GM19468 (cell line): ENCODE results near the gene MEGF9.

Experiments
- ATAC-seq: cut with Tn5 transposase; IDR thresholded peaks from one replicate; pipeline ENCODE4 v1.9.1; 2021; ENCODE audit warnings: mild to moderate bottlenecking, moderate library complexity, moderate number of reproducible peaks; ENCODE audit not compliant: unreplicated experiment; ENCODE audit errors: extremely low read depth

The MEGF9 gene

GRCh38 chr9:120593250-120593954 lies 120.9 kb downstream of the MEGF9 start:
- ATAC-seq = no peak

DNA sequence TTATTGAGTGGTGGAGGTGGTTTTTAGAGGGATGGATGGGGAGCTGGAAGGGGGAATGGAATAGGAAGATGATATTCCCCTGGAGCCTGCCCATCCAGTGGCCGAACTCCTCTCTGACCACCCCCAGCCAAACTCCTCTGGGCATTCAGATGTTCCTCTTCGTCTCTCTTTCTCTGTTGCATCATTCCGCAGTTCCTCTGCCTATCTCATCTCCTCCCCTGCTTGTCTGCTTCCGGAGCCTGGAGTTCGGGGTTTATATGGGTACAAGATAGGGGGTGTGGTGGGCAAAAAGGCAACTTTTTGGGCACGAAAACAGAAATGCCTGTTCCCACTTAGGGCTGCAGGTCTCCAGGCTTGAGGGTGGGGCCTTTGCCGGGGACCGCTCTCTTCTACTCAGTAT lies 122.1 kb downstream of the MEGF9 start:
- no peak for ATAC-seq

DNA sequence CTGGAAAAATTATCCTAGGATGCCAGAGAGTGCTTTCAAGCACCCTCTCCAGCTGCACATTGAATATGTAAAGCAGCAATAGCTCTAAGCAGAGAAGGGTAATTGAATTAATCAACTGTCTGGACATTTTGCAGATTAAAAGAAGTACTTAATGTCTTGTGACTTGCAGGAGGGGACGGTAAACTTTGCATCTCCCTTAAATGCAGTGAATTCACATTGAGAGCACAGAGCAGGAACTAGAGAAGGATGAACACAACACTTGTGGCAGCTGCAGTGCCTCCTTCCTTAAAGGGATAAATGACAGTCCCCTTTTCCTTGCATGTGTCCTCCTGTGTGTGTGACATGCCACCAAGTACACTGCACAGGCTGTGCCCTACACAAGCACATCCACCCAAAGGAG lies 126.9 kb downstream of the MEGF9 start:
- no peak for ATAC-seq

- peak; percentile 49 for ATAC-seq
These were observed 130.3 kb downstream of the MEGF9 start for GRCh38 chr9:120583958-120584369.

DNA sequence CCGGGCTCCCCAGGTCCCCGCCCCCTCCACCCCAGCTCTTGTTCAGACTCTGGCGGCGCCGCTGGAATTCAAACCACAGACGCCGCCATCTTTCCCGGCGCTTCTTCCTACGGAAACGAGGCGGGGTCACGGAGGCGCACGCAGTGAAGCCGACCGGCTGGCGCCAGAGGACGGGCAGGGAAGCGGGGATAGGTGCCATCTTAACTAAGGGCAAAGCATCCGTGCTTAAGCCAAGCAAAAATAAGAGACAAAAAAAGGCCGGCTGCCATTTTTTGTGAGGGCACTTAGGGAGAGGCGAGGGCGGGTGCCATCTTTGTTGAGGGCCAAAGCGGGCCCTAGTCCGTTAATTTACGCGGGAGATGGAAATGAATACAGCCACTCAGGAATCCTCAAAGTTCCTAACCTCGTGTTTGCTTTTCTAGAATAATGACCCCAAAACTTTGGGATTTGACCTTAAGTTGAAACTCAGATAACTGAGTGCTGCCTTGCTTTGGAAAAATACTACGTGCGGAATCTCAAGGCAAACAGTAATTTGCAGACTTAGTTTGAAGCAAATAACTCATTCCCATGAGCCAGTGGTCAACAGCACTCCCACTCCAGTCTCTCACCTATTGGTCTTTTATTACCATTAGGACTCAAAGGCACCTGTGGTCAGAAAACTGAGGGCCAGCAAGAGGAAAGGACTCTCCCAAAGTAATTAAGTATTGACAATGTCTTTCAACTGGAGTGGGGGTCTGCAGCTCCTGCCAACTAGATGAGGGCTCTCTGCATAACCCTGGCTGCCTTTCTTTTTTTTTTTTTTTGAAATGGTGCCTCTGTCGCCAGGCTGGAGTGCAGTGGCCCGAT lies 134.0 kb downstream of the MEGF9 start, which contains the start of gene CDK5RAP2:
CDK5RAP2 (minus strand) TSS at position 117 of the 846 bp plus-strand sequence. CDS start 189 bp downstream, outside the sequence.
- peak; percentile 88 for ATAC-seq

GRCh38 chr9:120579139-120580050 lies 134.9 kb downstream of the MEGF9 start:
- no peak for ATAC-seq

DNA sequence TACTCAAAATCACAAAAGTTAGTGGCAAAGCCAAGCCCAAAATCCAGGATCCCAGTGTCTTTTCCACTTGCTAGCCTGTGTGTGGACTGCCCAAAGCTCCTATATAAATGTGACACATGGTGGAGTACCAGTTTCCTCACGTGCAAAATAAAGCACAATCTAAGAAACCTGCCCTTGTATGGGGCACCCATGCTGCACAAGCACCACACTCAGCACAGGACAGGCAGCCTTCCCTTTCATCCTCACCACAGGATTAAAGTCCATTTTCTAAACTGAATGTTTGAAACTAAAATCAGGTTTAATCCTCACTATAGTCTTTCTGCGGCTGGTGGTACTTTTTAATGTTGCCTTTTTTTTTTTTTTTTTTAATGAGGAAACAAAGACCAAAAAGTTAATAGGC lies 139.8 kb downstream of the MEGF9 start:
- no peak for ATAC-seq

GRCh38 chr9:120572472-120572871 lies 141.8 kb downstream of the MEGF9 start:
- no peak for ATAC-seq

DNA sequence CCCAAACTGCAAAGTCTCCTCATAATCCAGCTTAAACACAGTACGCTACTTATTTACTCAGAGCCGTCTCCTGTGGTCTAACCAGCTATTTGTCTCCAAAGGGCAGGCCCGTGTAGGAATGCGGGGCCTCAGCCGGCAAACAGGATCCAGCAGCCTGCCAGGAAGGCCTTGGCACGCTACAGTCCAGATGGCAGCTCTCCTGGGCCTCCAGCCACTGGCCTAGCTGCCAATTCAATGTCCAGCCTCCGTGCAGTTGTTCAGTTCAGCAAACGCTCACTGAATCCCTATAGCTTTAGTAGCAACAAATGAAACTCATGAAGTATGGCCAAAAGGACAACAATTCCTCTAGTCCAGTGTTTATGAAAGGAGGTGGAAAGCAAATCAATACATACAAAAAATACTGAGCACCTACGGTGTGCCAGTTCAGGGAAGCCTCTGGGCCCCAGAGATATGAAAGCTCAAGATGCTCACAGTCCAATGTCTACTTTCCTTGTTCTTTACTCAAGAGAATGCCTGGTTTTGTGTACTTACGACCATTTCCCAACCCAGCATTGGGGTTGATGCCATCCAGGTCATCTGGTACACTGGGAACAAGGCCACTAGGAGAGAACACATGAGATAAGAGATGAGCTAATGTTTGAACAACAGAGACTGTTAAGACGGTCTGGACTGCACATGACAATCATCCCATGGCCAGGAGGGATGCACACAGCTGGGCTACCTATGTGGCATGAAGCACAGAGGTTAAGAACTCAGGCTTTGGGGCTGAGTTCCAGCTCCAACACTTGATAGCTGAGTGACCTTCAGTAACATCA lies 142.6 kb downstream of the MEGF9 start:
- ATAC-seq = no peak

GRCh38 chr9:120570296-120570695 lies 144.0 kb downstream of the MEGF9 start:
- no peak for ATAC-seq

DNA sequence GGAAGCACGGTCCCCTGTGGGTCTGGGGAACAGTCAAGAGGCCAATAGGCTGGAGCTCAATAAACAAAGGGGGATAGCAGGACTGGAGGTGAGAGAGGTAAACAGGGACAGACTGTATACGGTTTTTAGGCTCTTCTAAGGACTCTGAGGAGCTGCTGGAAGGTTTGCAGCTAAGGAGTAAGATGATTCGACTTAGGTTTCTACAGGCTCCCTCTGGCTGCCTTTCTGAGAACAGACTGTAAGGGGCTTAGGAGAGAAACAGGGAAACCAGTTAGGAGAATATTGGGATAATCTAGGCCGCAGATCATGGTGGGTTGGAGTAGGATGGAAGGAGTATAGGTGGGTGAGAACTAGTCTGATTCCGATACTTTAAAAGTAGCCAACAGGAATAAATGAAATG lies 144.7 kb downstream of the MEGF9 start:
- ATAC-seq = no peak

DNA sequence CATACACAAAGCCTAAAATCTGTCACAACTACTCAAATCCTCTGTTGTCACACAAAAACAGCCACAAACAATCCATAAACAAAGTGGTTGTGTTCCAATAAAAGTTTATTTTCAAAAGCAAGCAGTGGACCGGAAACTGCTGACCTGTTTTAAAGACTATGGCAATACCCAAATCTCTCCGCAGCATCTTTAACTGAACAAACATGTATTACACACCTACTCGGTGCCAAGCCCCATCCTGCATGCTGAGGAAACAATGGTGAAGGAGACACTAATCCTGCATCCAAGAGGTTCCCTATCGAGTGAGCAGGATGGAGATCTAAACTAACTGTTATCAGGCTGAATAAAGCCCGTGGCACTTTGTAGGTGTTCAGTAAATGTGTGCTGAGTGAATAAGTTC lies 145.5 kb downstream of the MEGF9 start:
- ATAC-seq = no peak

DNA sequence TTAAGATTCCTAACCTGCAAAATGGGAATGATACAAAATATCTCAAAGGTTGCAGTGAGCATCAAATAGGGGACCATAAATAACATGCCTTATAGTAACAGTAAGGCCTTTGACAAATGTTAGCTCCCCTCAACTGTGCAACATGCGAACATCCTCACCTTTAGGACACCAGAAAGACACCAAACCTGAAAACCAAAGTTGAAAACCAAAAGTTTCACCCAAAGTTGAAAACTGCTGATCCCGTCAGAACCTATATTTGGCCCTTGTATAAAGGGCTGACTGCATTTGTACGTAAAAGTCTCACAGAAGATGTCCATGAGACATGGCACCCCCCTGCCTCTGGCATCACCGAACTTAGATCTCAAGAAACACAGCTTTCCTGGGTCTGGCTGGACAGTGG lies 146.4 kb downstream of the MEGF9 start:
- no peak for ATAC-seq

GRCh38 chr9:120567081-120567480 lies 147.2 kb downstream of the MEGF9 start:
- ATAC-seq = no peak

DNA sequence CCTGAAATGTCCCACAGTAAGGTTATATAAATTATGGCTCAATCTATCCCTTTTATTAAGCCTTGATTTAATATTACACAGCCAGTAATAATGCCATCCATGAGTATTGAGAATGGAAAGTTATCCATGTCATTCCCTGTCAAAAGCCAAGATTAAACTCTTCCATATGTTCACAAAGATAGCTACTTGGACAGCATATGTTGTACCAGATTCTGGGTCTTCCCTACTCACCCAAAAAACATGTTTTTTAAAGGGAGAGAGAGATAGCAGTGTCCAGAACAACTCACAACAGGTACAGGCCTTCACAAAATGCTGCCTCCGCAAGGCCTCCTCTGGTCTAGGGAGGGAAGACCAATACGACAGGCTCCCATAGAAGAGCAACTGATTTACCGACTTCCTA lies 149.7 kb downstream of the MEGF9 start:
- no peak for ATAC-seq

- ATAC-seq = no peak
These were observed 151.3 kb downstream of the MEGF9 start for GRCh38 chr9:120562861-120563443.

GRCh38 chr9:120561709-120562108 lies 152.6 kb downstream of the MEGF9 start:
- ATAC-seq = no peak

GRCh38 chr9:120559546-120559945 lies 154.7 kb downstream of the MEGF9 start:
- ATAC-seq = no peak

- no peak for ATAC-seq
These were observed 155.8 kb downstream of the MEGF9 start for GRCh38 chr9:120558454-120558853.
